GM10847 (cell line): ENCODE measurements around the gene TOR2A.
A peak's percentile ranks its signal among the peaks of the same experiment; 100 is the strongest.

Experiments
- POLR2A ChIP-seq: IDR thresholded peaks from 2 replicates; pipeline ENCODE4 v1.6.1; 2011; ENCODE audit not compliant: insufficient read length; ENCODE audit errors: extremely low read depth

Gene TOR2A

DNA sequence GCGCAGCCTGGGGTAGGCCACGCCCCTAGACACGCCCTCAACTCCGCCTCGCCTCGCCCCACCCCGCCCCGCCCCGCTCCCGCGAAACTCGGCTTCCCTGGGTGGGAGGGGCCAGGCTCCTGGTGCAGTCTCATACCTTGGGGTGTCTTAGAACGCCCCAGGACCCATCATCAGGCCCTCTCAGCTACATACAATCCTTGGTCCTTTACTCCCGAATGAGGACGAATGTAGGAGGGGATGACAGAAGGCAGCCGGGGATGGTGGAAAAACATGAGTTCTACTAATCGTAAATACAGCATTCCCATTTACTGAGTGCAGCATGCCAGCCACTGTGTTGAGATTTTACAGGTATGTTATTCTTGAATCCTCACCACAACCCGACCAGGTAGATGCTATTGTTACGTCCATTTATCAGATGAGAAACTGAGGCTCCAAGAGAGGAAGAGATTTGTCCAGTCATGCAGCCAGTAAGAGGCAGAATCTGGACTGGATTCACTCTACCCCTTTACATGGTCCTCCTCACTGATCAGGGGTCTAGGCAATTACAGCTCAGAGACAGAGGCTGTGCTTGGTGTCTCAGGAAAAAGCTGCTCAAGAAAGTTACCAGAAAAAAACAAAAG, 36.6 kb upstream of the TOR2A start:
- no peak for TF ChIP-seq POLR2A

- TF ChIP-seq POLR2A = peak; percentile 28
These were observed 35.9 kb upstream of the TOR2A start for GRCh38 chr9:127770905-127771569.

DNA sequence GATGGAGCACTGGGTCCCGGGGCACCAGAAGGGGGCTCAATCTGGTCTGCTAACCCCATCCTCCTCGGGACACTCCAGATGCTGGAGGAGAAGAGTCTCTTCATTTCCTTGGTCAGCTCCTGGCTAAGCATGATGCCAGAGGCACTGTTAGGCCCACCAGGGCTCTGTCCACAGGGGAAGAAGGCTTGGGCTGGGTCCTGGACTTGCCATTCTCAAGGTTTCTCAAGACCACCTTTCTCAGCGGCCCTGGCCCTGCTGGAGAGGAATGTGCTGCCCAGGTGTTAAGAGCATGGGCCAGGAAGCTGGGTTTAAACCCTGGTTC, 35.5 kb upstream of the TOR2A start:
- TF ChIP-seq POLR2A = no peak

- no peak for TF ChIP-seq POLR2A
These were observed 35.0 kb upstream of the TOR2A start for GRCh38 chr9:127769929-127770582.

DNA sequence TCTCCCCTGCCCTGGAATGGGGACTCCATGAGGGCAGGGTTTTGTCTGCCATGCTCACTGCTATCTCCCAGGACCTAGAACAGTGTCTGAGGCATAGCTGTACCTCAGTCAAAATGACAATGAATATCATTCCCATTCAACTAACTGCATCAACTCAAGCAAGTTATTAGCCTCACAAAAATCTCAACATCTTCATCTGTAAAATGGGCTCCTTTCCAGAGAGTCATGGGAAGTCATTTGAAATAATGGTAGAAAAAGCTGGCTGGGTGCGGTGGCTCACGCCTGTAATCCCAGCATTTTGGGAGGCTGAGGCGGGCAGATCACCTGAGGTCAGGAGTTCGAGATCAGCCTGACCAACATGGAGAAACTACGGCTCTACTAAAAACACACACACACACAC, 34.0 kb upstream of the TOR2A start:
- no peak for TF ChIP-seq POLR2A

GRCh38 chr9:127768698-127769097, 33.6 kb upstream of the TOR2A start:
- no peak for TF ChIP-seq POLR2A

- no peak for TF ChIP-seq POLR2A
These were observed 32.8 kb upstream of the TOR2A start for GRCh38 chr9:127767909-127768331.

GRCh38 chr9:127767410-127767809, 32.3 kb upstream of the TOR2A start:
- TF ChIP-seq POLR2A = no peak

- TF ChIP-seq POLR2A = no peak
These were observed 30.3 kb upstream of the TOR2A start for GRCh38 chr9:127765418-127765817.

GRCh38 chr9:127763918-127764384, 28.9 kb upstream of the TOR2A start:
- TF ChIP-seq POLR2A = no peak

DNA sequence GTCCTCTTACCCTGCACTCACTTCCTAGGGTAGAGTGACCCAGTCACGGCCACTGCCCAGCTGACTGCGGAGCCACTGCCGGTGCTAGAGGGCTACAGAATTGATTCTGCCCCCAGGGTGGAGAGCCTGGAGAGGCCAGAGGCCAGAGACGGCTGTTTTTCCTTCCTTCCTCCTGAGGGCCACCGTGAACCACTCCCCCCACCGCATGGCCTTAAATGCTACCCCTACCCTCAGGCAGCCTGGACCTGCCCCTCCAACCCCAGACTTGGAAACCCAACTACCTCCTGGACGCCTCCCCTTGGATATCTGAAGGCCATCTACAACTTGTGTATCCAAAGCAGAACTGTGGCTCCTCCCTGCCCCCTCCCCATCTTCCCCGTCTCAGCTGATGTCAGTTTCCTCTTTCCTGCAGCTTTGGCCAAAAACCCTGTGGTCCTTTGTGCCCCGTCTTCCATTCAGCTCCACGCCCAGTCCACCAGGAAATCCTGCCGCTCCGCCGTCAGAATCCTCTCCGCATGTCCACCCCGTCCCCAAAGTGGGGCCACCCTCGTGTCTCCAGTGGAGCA, 27.1 kb upstream of the TOR2A start:
- TF ChIP-seq POLR2A = no peak

DNA sequence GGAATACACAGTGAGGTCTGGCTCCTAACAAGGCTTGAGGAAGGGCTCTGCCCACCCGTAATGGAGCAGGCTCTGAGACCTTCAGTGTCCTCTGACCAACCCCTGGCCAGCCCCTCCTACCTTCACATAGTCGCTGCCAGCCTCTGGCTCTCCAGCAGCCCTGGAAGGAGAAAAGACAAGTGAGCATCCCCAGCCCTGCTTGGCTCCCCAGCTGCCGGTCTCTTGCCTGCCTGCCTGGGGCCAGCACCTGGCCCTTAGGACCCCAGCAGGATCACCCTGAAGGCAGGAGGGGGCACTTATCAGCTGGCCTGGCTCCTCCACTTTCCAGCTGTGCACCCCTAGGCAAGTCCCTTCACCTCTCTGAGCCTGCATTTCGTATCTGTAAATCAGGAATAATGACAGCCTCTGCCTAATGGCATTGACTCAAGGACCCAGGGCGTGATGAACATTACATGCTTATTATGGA, 26.4 kb upstream of the TOR2A start:
- TF ChIP-seq POLR2A = no peak

GRCh38 chr9:127761061-127761460, 26.0 kb upstream of the TOR2A start:
- TF ChIP-seq POLR2A = no peak

- no peak for TF ChIP-seq POLR2A
These were observed 23.7 kb upstream of the TOR2A start for GRCh38 chr9:127758843-127759242.

DNA sequence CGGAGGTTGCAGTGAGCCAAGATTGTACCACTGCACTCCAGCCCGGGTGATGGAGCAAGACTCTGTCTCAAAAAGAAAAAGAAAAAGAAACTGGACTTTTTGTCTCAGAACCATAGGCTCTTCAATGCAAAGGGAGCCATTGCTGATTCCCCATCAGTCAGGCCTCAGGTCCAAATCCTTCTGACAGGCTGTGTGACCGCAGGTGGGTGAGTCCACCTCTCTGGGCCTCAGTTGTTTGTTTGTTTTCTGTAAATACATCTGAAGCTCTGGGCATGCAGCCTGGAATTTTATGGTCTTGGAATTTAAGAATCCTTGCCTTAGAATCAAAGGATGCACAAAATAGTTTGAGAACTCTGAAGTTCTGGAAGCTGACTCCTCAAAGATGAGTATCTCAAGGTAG, 21.1 kb upstream of the TOR2A start:
- TF ChIP-seq POLR2A = no peak
